Testis (tissue), 3 donors: ENCODE data around the gene INHBB. TPM values are rescaled to one million over a fixed set of nuclear protein-coding genes. Genes with fewer than 3 reads are reported as not detected.

Experiments
- DNase-seq: peaks from one replicate; pipeline ENCODE4 v3.0.0-alpha.2; 2019
- H3K27ac ChIP-seq, 2 donors: fragments of 200-600 bp; sonication (generic); one replicate each; pipeline ENCODE4 v1.5.1; 2019
- H3K27me3 ChIP-seq: fragments of 200-600 bp; sonication (generic); one replicate; pipeline ENCODE4 v1.5.1; 2019
- H3K36me3 ChIP-seq: fragments of 200-600 bp; sonication (generic); one replicate; pipeline ENCODE4 v1.5.1; 2017; ENCODE audit warnings: low read depth; ENCODE audit errors: missing control alignments
- H3K4me1 ChIP-seq: fragments of 200-600 bp; sonication (generic); one replicate; pipeline ENCODE4 v1.5.1; 2019
- H3K4me3 ChIP-seq, 2 donors: fragments of 200-600 bp; sonication (generic); one replicate each; pipeline ENCODE4 v1.5.1; 2017 to 2019
- H3K9me3 ChIP-seq: fragments of 200-600 bp; sonication (generic); one replicate; pipeline ENCODE4 v1.5.1; 2017
- POLR2A ChIP-seq: fragments of 450-650 bp; IDR thresholded peaks from one replicate; pipeline ENCODE4 v1.6.1; 2017; ENCODE audit warnings: antibody characterized with exemption, mild to moderate bottlenecking, moderate library complexity
- WGBS, 2 donors: methylation state at CpG; one replicate each; pipeline ENCODE4 v1.1.5; 2018; 5-methylcytosine and 5-hydroxymethylcytosine counted together
- intact Hi-C: fragments of 100-400 bp; cut with DNase I; formaldehyde crosslinking; loops from one replicate; pipeline ENCODE4 v1.15.1; 2023; ENCODE audit warnings: low total_unique reads
- polyA plus RNA-seq: library from polyadenylated mRNA; stranded (reverse); fragments of 350-450 nt; fragmentation: Illumina TruSeq; extraction: RNeasy Lipid Tissue Mini Kit (QIAGEN cat#74804); gene quantifications from one replicate; pipeline ENCODE4 v1.2.3, GENCODE V29; 2014; ENCODE audit warnings: low read depth, low replicate concordance; ENCODE audit not compliant: insufficient read depth
- total RNA-seq, 2 donors: library from RNA; depleted of rRNA; stranded (reverse); fragments of >200 nt; gene quantifications; one replicate each; pipeline ENCODE4 v1.2.3, GENCODE V29; 2016
- TF ChIP-seq, protein P1 (sequence below), 3 experiments: fragments of 450-650 bp in 2 of 3; fragments of 200-600 bp in 1 of 3; sonication (generic) in 1 of 3; IDR thresholded peaks; one replicate each; pipeline ENCODE4 v1.5.1; 2016 to 2019; ENCODE audit warnings: antibody characterized with exemption in 3 of 3, mild to moderate bottlenecking in 2 of 3, moderate library complexity in 1 of 3

INHBB gene
- total and polyA plus RNA-seq, 3 donors from 2014 or later, result 46.1 to 123 (median 55.4) TPM

DNA sequence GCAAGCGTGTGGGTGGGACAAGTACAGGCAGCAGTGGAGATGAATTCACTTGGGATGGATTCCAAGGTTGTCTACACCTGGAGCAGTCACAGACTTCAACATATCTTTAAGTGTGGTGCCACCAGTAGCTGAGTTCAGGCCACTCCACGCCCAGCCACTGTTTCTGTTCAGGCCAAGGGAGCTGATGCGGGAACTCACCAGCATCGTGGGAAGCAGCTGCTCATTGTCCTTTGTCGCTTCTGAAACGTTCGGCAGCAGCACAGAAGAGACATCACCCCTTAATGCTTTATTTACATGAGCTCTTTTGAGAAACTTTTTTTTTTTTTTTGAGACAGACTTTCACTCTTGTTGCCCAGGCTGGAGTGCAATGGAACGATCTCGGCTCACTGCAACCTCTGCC, 19.9 kb upstream of the INHBB start:
- Histone ChIP-seq H3K27me3 (no peaks in the 10 kb centered on the region), H3K4me3 (no peak overlapping the region), H3K27ac (no peak overlapping the region), H3K9me3 (no peaks in the 10 kb centered on the region), H3K4me1 (peaks cover 19% of the 10 kb centered on the region), H3K36me3 (no peaks in the 10 kb centered on the region)
- TF ChIP-seq, protein P1, sequence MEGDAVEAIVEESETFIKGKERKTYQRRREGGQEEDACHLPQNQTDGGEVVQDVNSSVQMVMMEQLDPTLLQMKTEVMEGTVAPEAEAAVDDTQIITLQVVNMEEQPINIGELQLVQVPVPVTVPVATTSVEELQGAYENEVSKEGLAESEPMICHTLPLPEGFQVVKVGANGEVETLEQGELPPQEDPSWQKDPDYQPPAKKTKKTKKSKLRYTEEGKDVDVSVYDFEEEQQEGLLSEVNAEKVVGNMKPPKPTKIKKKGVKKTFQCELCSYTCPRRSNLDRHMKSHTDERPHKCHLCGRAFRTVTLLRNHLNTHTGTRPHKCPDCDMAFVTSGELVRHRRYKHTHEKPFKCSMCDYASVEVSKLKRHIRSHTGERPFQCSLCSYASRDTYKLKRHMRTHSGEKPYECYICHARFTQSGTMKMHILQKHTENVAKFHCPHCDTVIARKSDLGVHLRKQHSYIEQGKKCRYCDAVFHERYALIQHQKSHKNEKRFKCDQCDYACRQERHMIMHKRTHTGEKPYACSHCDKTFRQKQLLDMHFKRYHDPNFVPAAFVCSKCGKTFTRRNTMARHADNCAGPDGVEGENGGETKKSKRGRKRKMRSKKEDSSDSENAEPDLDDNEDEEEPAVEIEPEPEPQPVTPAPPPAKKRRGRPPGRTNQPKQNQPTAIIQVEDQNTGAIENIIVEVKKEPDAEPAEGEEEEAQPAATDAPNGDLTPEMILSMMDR (IDR thresholded peaks at IDR 0.05), result no peak
- TF ChIP-seq POLR2A, result no peak
- WGBS, 2 donors, result 91 to 96% methylated on average over 9 of the region's 9 CpGs
- intact Hi-C loops, result no loop called here
- no peak for DNase-seq

DNA sequence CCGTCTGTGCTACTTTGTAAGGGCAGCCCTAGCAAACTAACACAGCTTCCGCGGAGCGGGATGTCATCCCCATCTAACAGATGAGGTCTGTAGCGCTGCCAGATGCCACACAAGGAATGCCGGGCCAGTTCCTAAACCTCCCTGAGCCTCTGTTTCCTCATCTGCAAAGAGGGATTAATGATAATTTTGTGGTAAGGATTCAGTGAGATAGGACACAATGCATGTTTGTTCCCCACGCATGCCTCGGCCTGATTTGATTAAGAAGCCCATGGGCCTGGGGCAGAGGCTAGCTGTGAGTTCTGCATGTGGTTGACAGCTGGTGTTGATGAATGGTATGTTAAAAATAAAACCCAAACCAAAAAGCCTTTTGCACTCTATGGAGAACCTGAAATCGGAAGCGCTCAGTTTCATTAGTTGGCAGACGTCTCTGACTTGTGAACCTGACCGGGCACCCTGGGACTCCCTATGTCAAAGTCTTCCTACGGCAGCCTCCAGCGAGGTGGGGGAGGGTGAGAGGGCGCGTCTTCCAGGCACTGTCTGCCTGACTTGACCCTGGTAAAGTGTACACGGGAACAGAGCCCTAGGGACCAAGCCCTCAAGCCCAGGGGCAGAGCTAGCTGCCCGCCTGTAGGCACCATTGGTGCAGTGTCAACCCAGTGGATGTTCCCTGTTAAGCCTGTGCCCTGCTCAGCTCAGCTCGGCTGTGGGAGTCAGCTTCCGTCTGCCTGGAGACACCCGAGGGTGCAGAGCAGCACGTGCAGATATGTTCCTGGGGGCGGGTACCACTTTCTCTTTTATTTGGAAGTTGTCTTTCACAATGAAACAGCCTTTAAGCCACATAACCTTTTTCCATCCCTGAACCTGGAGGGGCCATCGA, 14.8 kb upstream of the INHBB start:
- intact Hi-C loops, result loop anchor here (10.0 kb wide), 1 partner anchor 734 kb away; no protein-coding TSS in a partner anchor
- H3K36me3 ChIP-seq, result no peaks in the 10 kb centered on the region
- H3K27me3 ChIP-seq, result no peaks in the 10 kb centered on the region
- H3K27ac ChIP-seq, result no peak overlapping the region
- WGBS, 2 donors, result 87 to 89% methylated on average over 18 to 24 of the region's 24 CpGs
- TF ChIP-seq, protein P1 (IDR thresholded peaks at IDR 0.05), result no peak
- no peak for TF ChIP-seq POLR2A
- no peak for DNase-seq
- H3K4me3 ChIP-seq, result no peak overlapping the region
- H3K4me1 ChIP-seq, result no peaks in the 10 kb centered on the region
- H3K9me3 ChIP-seq, result no peaks in the 10 kb centered on the region

GRCh38 chr2:120331903-120332302, 14.0 kb upstream of the INHBB start:
- no peak for DNase-seq
- H3K4me1 ChIP-seq, result no peaks in the 10 kb centered on the region
- 80 to 84% methylated on average over 4 of the region's 4 CpGs for WGBS, 2 donors
- H3K27ac ChIP-seq, result no peak overlapping the region
- no peak overlapping the region for H3K4me3 ChIP-seq
- H3K27me3 ChIP-seq, result no peaks in the 10 kb centered on the region
- H3K9me3 ChIP-seq, result no peaks in the 10 kb centered on the region
- intact Hi-C loops, result loop anchor here (10.0 kb wide), 1 partner anchor 733 kb away; no protein-coding TSS in a partner anchor
- H3K36me3 ChIP-seq, result no peaks in the 10 kb centered on the region
- TF ChIP-seq POLR2A, result no peak
- TF ChIP-seq, protein P1 (IDR thresholded peaks at IDR 0.05), result no peak

- 84 to 96% methylated on average over 6 of the region's 6 CpGs for WGBS, 2 donors
- no peaks in the 10 kb centered on the region for H3K36me3 ChIP-seq
- H3K27me3 ChIP-seq, result no peaks in the 10 kb centered on the region
- H3K27ac ChIP-seq, result no peak overlapping the region
- H3K9me3 ChIP-seq, result no peaks in the 10 kb centered on the region
- intact Hi-C loops, result loop anchor here (10.0 kb wide), 1 partner anchor 732 kb away; no protein-coding TSS in a partner anchor
- H3K4me1 ChIP-seq, result no peaks in the 10 kb centered on the region
- H3K4me3 ChIP-seq, result no peak overlapping the region
- DNase-seq, result no peak
- no peak for TF ChIP-seq POLR2A
- TF ChIP-seq, protein P1 (IDR thresholded peaks at IDR 0.05), result no peak
Observed at GRCh38 chr2:120332384-120332783, 13.6 kb upstream of the INHBB start.
